GM18867 (cell line): ENCODE measurements around the gene GLG1.
"Not testable (repeated sequence)": the region's sequence is repeated elsewhere in the genome, so short reads cannot be mapped to it uniquely, and the experiment has no call there.

Source experiments
- ATAC-seq: cut with Tn5 transposase; IDR thresholded peaks from one replicate; pipeline ENCODE4 v1.9.1; 2021; ENCODE audit warnings: mild to moderate bottlenecking, moderate library complexity; ENCODE audit not compliant: unreplicated experiment

Gene GLG1

GRCh38 chr16:74606521-74607309 is at the start of gene GLG1:
Gene GLG1 (minus strand): TSS chr16:74607114. CDS start chr16:74607094, 20 bp downstream.
- ATAC-seq = peak; percentile 96

DNA sequence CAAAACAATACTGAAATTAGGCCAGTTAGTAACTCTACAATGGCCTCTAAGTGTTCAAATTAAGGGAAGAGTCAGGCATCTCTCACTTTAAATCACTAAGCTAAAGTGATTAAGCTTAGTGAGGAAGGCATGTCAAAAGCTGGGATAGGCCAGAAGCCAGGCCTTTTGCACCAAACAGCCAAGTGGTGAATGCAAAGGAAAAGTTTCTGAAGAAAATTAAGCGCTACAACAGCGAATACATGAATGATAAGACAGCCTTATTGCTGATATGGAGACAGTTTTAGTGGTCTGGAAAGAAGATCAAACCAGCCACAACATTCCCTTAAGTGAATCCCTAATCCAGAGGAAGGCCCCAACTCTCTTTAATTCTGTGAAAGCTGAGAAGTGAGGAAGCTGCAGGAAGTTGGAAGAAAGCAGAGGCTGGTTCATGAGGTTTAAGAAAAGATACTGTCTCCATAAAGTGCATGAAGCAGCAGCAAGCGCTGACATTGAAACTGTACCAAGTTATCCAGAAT is 47.7 kb upstream of the GLG1 start:
- no peak for ATAC-seq

GRCh38 chr16:74652883-74653282 is 46.0 kb upstream of the GLG1 start:
- ATAC-seq = not testable (repeated sequence)

DNA sequence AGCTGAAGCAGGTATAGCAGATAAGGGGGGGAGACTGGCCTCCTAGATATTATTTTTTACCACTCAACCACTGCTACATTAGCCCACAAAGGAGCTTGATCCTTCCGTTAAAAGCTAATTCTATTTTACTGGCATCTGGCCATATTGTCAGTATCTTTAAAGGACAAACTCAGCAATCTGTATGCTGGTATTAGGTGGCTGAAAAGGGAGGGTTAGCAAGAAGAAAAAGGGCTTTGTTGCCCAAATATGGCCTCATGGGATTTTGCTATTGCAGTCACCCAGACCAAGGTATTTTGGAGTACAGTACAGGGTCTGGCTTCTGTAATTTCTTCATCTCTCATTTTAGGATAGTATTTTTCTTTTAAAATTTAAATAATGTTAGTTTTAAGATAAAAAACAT is 45.3 kb upstream of the GLG1 start:
- ATAC-seq = no peak

DNA sequence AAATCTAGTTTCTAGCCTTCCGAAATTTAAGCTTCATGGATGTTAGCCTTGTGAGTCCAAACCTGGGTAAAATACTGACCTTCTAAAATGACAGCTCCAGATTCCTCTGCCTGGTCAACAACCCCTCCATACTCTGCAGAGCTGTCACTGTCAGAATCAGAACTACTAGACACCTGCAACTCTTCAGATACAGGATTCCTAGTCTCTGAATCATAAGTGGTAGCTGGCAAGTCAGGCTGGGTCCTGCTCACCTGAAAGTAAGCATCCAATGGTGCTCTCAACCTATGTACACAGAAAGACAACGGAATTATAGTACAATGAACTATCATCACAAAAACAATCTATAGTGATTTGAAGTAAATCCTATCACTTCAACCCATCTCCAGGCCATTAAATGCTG is 44.9 kb upstream of the GLG1 start:
- no peak for ATAC-seq

- ATAC-seq = no peak
Measured at GRCh38 chr16:74650966-74651567, 44.2 kb upstream of the GLG1 start.

DNA sequence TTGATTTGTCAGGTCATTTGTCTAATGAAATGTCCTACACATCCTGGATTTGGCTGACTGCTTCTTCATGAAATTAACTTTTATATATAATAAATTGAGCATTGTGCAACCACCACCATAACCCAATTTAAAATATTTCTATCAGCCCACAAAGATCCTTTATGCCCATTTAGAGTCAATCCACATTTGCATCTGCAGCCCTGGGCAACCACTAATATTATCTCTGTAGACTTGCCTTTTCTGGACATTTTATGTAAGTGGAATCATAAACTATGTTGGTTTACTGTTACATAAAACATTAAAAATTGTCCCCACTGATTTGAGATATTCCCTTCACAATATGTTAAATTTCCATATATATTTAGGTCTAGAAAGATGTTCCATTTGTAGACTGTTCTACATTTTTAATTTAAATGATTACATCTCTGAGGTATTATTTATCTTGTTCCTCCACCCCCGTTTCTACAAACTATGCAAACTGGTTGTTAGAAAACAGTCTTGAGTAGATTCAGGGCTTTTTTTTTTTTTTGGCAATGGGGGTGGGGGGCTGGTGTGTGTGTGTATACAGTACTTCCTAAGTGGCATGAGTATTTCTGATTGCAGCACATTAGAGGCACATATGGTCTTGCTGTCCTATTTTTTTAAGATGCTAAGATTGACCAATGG is 43.1 kb upstream of the GLG1 start:
- ATAC-seq = no peak

GRCh38 chr16:74641969-74642368 is 35.1 kb upstream of the GLG1 start:
- no peak for ATAC-seq

DNA sequence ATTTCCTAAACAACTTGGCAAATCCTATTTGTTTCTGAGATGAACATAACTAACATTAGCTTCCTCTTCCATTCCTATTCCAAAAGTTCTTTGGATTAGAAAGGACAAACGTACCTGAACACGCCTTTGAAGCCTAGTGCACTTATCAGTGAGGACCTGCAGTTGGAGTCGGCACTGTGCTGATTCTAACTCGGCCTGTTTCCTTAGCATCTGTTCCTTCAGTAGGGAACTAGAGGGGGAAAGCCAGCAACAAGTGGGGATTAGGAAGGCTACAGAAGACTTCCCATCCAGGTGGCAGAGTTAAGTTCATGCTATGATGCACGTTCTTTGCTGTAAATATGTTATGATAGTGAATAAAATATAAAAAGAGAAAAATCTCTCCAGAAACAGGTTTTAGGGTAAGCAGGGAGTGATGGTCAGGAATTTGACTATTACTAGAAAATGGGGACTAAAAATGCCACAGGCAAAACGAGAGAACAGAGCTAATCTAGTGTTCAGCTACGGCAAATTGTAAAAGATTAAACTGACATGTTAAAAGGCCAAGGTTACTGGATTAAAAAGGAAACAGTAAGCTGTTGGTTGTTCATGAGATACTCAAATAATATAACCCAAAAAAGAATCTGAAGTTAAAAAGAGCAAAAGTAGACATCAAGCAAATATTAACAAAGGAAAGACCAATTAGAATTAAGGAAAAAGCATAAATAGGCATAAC is 31.0 kb upstream of the GLG1 start:
- no peak for ATAC-seq

GRCh38 chr16:74635303-74635702 is 28.4 kb upstream of the GLG1 start:
- ATAC-seq = no peak

- ATAC-seq = no peak
Measured at GRCh38 chr16:74633686-74634085, 26.8 kb upstream of the GLG1 start.

- no peak for ATAC-seq
Measured at GRCh38 chr16:74627506-74628220, 20.7 kb upstream of the GLG1 start.

- ATAC-seq = no peak
Measured at GRCh38 chr16:74626741-74627416, 20.0 kb upstream of the GLG1 start.

- no peak for ATAC-seq
Measured at GRCh38 chr16:74625500-74626350, 18.8 kb upstream of the GLG1 start.

DNA sequence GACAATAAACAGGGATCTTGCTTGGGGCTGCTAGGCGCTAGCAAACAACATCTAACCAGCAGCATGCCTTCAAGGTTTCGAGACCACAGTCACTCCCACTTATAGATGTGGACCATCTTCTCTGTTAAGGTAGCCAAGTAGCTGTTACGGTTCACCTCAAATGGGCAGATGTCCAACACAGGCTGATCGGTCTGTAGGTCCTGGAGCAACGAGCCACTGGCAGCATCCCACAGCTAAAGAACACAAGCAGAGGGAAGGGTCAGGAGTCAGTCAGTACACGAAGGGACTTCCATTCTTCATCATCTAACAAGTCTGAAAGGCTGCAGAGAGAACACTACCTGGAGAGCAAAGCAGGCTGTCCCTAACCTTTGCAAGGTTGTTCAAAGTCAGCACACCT is 16.9 kb upstream of the GLG1 start:
- no peak for ATAC-seq

DNA sequence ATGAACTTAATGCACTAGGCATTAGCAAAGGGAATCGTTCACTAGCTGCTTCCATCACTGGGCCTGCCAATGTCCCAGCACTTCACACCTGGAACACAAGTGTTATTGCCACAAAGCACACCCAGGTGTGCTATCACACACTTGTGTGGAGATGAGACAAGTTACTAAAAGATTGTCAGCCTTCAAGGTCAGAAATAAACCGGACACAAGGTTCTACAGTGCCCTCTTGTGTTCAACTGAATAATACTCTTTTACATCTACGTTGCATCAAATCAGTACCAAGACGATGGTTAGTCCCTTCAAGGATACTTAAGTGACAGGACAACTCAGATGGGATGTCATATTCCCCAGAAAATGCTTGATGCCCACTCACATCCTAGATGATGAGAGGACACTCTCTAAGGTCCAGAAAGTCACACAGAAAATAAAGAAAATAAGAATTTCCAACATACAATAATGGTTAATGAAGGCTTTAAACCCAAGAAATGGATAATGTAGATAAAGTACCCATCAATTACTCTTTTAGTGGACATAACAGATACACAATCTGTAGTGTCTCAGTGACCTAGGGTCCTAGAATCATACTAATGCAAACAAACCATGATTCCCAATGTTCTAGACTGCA is 16.4 kb upstream of the GLG1 start:
- ATAC-seq = no peak

- no peak for ATAC-seq
Measured at GRCh38 chr16:74622005-74622404, 15.1 kb upstream of the GLG1 start.

DNA sequence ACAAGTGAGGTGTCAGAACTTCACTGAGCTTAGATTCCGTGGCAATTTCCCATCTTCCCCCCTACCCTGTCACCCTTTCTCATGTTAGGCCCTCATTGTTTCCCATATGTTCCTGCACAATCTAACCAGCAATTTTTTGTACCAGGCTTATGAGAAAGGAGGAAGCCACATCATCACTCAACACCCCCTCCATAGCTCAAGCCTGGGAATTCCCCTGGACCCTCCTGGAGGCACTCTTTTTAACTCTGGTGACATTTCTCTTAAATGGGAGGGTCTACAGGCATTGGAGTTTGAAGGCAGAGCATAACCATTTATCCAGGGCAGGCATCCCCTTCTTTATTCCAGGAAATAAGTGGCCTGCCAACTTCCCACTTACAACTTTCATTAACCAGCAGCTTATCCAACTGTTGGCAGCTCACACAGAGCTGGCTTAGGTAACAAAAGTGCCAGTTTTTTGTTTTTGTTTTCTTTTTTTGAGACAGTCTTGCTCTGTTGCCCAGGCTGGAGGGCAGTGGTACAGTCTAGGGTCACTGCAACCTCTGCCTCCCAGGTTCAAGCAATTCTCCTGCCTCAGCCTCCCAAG is 10.4 kb upstream of the GLG1 start:
- no peak for ATAC-seq
